Neuron (in vitro differentiated cells): ENCODE measurements around the gene HOXD10.
A peak's percentile ranks its signal among the peaks of the same experiment; 100 is the strongest.

Experiments used
- H2AFZ ChIP-seq: one replicate; pipeline ENCODE4 v1.6.1; 2013; ENCODE audit warnings: low read depth, mild to moderate bottlenecking, inconsistent platforms, low read length, moderate library complexity
- H3K27me3 ChIP-seq: one replicate; pipeline ENCODE4 v1.6.1; 2013; ENCODE audit warnings: low read length; ENCODE audit not compliant: insufficient read depth
- H3K36me3 ChIP-seq: one replicate; pipeline ENCODE4 v1.6.1; 2013; ENCODE audit warnings: low read length; ENCODE audit not compliant: insufficient read depth
- H3K4me1 ChIP-seq: one replicate; pipeline ENCODE4 v1.6.1; 2013; ENCODE audit warnings: low read length; ENCODE audit not compliant: insufficient read depth
- H3K4me3 ChIP-seq: 2 replicates; pipeline ENCODE4 v1.5.1; 2013; ENCODE audit warnings: mild to moderate bottlenecking, low read length, moderate library complexity
- H3K9me3 ChIP-seq: one replicate; pipeline ENCODE4 v1.6.1; 2013; ENCODE audit warnings: low read length

Gene HOXD10

GRCh38 chr2:176095421-176095820 is 21.2 kb upstream of the HOXD10 start:
- peaks cover 3% of the 10 kb centered on the region for H3K4me1 ChIP-seq
- peaks cover 2% of the 10 kb centered on the region for H3K9me3 ChIP-seq
- no peak overlapping the region for H3K4me3 ChIP-seq
- no peak overlapping the region for H2AFZ ChIP-seq
- no peaks in the 10 kb centered on the region for H3K36me3 ChIP-seq
- H3K27me3 ChIP-seq = peaks cover 97% of the 10 kb centered on the region

- Histone ChIP-seq H3K4me1 (peaks cover 3% of the 10 kb centered on the region), H3K36me3 (no peaks in the 10 kb centered on the region), H3K4me3 (no peak overlapping the region), H3K9me3 (peaks cover under 1% of the 10 kb centered on the region), H3K27me3 (peaks cover 97% of the 10 kb centered on the region), H2AFZ (no peak overlapping the region)
Observed at GRCh38 chr2:176096243-176096985, 20.2 kb upstream of the HOXD10 start.

GRCh38 chr2:176096986-176097819 is 19.4 kb upstream of the HOXD10 start:
- Histone ChIP-seq H2AFZ (peak overlapping the region; percentile 43), H3K27me3 (peaks cover 97% of the 10 kb centered on the region), H3K4me3 (peak overlapping the region; percentile 32), H3K4me1 (peaks cover 3% of the 10 kb centered on the region), H3K36me3 (no peaks in the 10 kb centered on the region), H3K9me3 (no peaks in the 10 kb centered on the region)

- H3K9me3 ChIP-seq = no peaks in the 10 kb centered on the region
- H3K4me1 ChIP-seq = peaks cover 3% of the 10 kb centered on the region
Observed at GRCh38 chr2:176097820-176098365, 18.7 kb upstream of the HOXD10 start.

GRCh38 chr2:176098366-176099158 is 18.0 kb upstream of the HOXD10 start:
- no peak overlapping the region for H3K4me3 ChIP-seq
- no peaks in the 10 kb centered on the region for H3K36me3 ChIP-seq

More at GRCh38 chr2:176097820-176098365, 18.7 kb upstream of the HOXD10 start:
- Histone ChIP-seq H3K27me3 (peaks cover 99% of the 10 kb centered on the region), H3K36me3 (no peaks in the 10 kb centered on the region), H3K4me3 (no peak overlapping the region), H2AFZ (no peak overlapping the region)

GRCh38 chr2:176099159-176099727 is 17.3 kb upstream of the HOXD10 start:
- peaks cover 3% of the 10 kb centered on the region for H3K4me1 ChIP-seq
- H2AFZ ChIP-seq = no peak overlapping the region

More at GRCh38 chr2:176098366-176099158, 18.0 kb upstream of the HOXD10 start:
- Histone ChIP-seq H3K27me3 (peaks cover 100% of the 10 kb centered on the region), H2AFZ (no peak overlapping the region), H3K9me3 (no peaks in the 10 kb centered on the region), H3K4me1 (peaks cover 3% of the 10 kb centered on the region)

GRCh38 chr2:176099728-176100546 is 16.6 kb upstream of the HOXD10 start, which contains the start of gene HOXD12:
HOXD12 (plus strand) TSS chr2:176099795; CDS start chr2:176099802, 7 bp downstream.
- no peaks in the 10 kb centered on the region for H3K9me3 ChIP-seq
- peaks cover 100% of the 10 kb centered on the region for H3K27me3 ChIP-seq
- H2AFZ ChIP-seq = no peak within 1 kb of the TSS
- H3K4me1 ChIP-seq = peaks cover 3% of the 10 kb centered on the region
- no peaks in the 10 kb centered on the region for H3K36me3 ChIP-seq
- H3K4me3 ChIP-seq = no peak within 1 kb of the TSS

More at GRCh38 chr2:176099159-176099727, 17.3 kb upstream of the HOXD10 start:
- Histone ChIP-seq H3K27me3 (peaks cover 100% of the 10 kb centered on the region), H3K36me3 (no peaks in the 10 kb centered on the region), H3K4me3 (no peak overlapping the region), H3K9me3 (no peaks in the 10 kb centered on the region)

- Histone ChIP-seq H3K36me3 (no peaks in the 10 kb centered on the region), H3K4me1 (peaks cover 3% of the 10 kb centered on the region), H3K4me3 (no peak overlapping the region), H3K9me3 (no peaks in the 10 kb centered on the region), H3K27me3 (peaks cover 100% of the 10 kb centered on the region), H2AFZ (no peak overlapping the region)
Observed at GRCh38 chr2:176100547-176101140, 15.9 kb upstream of the HOXD10 start.

- peaks cover 3% of the 10 kb centered on the region for H3K4me1 ChIP-seq
- no peaks in the 10 kb centered on the region for H3K9me3 ChIP-seq
- H3K36me3 ChIP-seq = no peaks in the 10 kb centered on the region
- no peak overlapping the region for H2AFZ ChIP-seq
- peaks cover 100% of the 10 kb centered on the region for H3K27me3 ChIP-seq
- H3K4me3 ChIP-seq = no peak overlapping the region
Observed at GRCh38 chr2:176101216-176101830, 15.3 kb upstream of the HOXD10 start.

GRCh38 chr2:176101842-176102241 is 14.7 kb upstream of the HOXD10 start:
- H3K9me3 ChIP-seq = no peaks in the 10 kb centered on the region

GRCh38 chr2:176102309-176102866 is 14.2 kb upstream of the HOXD10 start:
- no peak overlapping the region for H3K4me3 ChIP-seq

More at GRCh38 chr2:176101842-176102241, 14.7 kb upstream of the HOXD10 start:
- Histone ChIP-seq H3K36me3 (no peaks in the 10 kb centered on the region), H2AFZ (no peak overlapping the region), H3K4me1 (peaks cover 3% of the 10 kb centered on the region), H3K27me3 (peaks cover 100% of the 10 kb centered on the region), H3K4me3 (no peak overlapping the region)

More at GRCh38 chr2:176102309-176102866, 14.2 kb upstream of the HOXD10 start:
- Histone ChIP-seq H3K9me3 (no peaks in the 10 kb centered on the region), H3K36me3 (no peaks in the 10 kb centered on the region), H3K27me3 (peaks cover 100% of the 10 kb centered on the region), H3K4me1 (peaks cover 3% of the 10 kb centered on the region), H2AFZ (no peak overlapping the region)
